HG02642 (cell line): ENCODE data around the gene FABP1.

Source experiments
- ATAC-seq: cut with Tn5 transposase; IDR thresholded peaks from one replicate; pipeline ENCODE4 v1.9.1; 2021; ENCODE audit warnings: mild to moderate bottlenecking; ENCODE audit not compliant: unreplicated experiment, poor library complexity

The FABP1 gene

GRCh38 chr2:88127888-88128653, at the start of gene FABP1:
FABP1 (minus strand) TSS chr2:88128062; CDS start chr2:88128017, 45 bp downstream.
- ATAC-seq: no peak

- no peak for ATAC-seq
Measured at GRCh38 chr2:88177556-88177955, 49.7 kb upstream of the FABP1 start.

- ATAC-seq: no peak
Measured at GRCh38 chr2:88176352-88176984, 48.6 kb upstream of the FABP1 start.

- ATAC-seq: no peak
Measured at GRCh38 chr2:88172882-88173281, 45.0 kb upstream of the FABP1 start.

- no peak for ATAC-seq
Measured at GRCh38 chr2:88171966-88172365, 44.1 kb upstream of the FABP1 start.

GRCh38 chr2:88170472-88170892, 42.6 kb upstream of the FABP1 start:
- ATAC-seq: no peak

GRCh38 chr2:88168386-88168785, 40.5 kb upstream of the FABP1 start:
- ATAC-seq: no peak

- ATAC-seq: no peak
Measured at GRCh38 chr2:88167740-88168139, 39.9 kb upstream of the FABP1 start.

GRCh38 chr2:88165332-88166003, 37.6 kb upstream of the FABP1 start:
- ATAC-seq: no peak

- ATAC-seq: no peak
Measured at GRCh38 chr2:88161446-88162244, 33.8 kb upstream of the FABP1 start.

GRCh38 chr2:88160517-88160916, 32.7 kb upstream of the FABP1 start:
- no peak for ATAC-seq

GRCh38 chr2:88159955-88160415, 32.1 kb upstream of the FABP1 start:
- ATAC-seq: no peak

- no peak for ATAC-seq
Measured at GRCh38 chr2:88159481-88159880, 31.6 kb upstream of the FABP1 start.

- no peak for ATAC-seq
Measured at GRCh38 chr2:88148929-88149438, 21.1 kb upstream of the FABP1 start.

GRCh38 chr2:88147145-88147544, 19.3 kb upstream of the FABP1 start:
- ATAC-seq: no peak

- no peak for ATAC-seq
Measured at GRCh38 chr2:88146590-88146989, 18.7 kb upstream of the FABP1 start.

- no peak for ATAC-seq
Measured at GRCh38 chr2:88144914-88145497, 17.1 kb upstream of the FABP1 start.

- no peak for ATAC-seq
Measured at GRCh38 chr2:88144271-88144670, 16.4 kb upstream of the FABP1 start.

- no peak for ATAC-seq
Measured at GRCh38 chr2:88141952-88142351, 14.1 kb upstream of the FABP1 start.

- ATAC-seq: no peak
Measured at GRCh38 chr2:88139804-88140203, 11.9 kb upstream of the FABP1 start.
